HEK293 (cell line): ENCODE data around the gene OAF.
"Not testable (repeated sequence)": the region's sequence is repeated elsewhere in the genome, so short reads cannot be mapped to it uniquely, and the experiment has no call there.

ENCODE experiments used
- CTCF ChIP-seq: fragments of 450-650 bp; formaldehyde crosslinking; IDR thresholded peaks from 2 replicates; pipeline ENCODE4 v1.5.1; 2016; ENCODE audit warnings: missing biosample characterization, missing genetic modification characterization
- PRDM6 ChIP-seq: fragments of 450-650 bp; formaldehyde crosslinking; IDR thresholded peaks from 2 replicates; pipeline ENCODE4 v1.5.1; 2017; ENCODE audit warnings: missing biosample characterization, missing genetic modification characterization
- REST ChIP-seq: fragments of 450-650 bp; formaldehyde crosslinking; IDR thresholded peaks from 2 replicates; pipeline ENCODE4 v1.5.1; 2016; ENCODE audit warnings: missing biosample characterization, missing genetic modification characterization
- ZFHX2 ChIP-seq: fragments of 450-650 bp; formaldehyde crosslinking; conservative IDR thresholded peaks from 2 replicates; pipeline ENCODE4 v1.5.1; 2016; ENCODE audit warnings: missing biosample characterization, missing genetic modification characterization
- ZNF140 ChIP-seq: fragments of 450-650 bp; formaldehyde crosslinking; IDR thresholded peaks from 2 replicates; pipeline ENCODE4 v1.5.1; 2016; ENCODE audit warnings: missing biosample characterization, missing genetic modification characterization
- ZNF274 ChIP-seq, 2 experiments: fragments of 200-500 bp in 1 of 2; fragments of 450-650 bp in 1 of 2; sonication (Bioruptor generic) in 1 of 2; formaldehyde crosslinking in 1 of 2; IDR thresholded peaks; 2 replicates each; pipeline versions ENCODE4 v1.5.1 to v1.6.1; 2014 to 2016; ENCODE audit warnings: borderline replicate concordance in 1 of 2, inconsistent platforms in 1 of 2, low read length in 1 of 2, missing biosample characterization in 1 of 2, missing genetic modification characterization in 1 of 2
- ZNF335 ChIP-seq: fragments of 450-650 bp; formaldehyde crosslinking; conservative IDR thresholded peaks from 2 replicates; pipeline ENCODE4 v1.5.1; 2016; ENCODE audit warnings: missing biosample characterization, missing genetic modification characterization
- ZNF571 ChIP-seq: fragments of 450-650 bp; formaldehyde crosslinking; IDR thresholded peaks from 2 replicates; pipeline ENCODE4 v1.5.0; 2017; ENCODE audit warnings: missing biosample characterization, missing genetic modification characterization
- ZNF596 ChIP-seq: fragments of 450-650 bp; IDR thresholded peaks from 2 replicates; pipeline ENCODE4 v1.5.0; 2018; ENCODE audit warnings: missing biosample characterization, mild to moderate bottlenecking, missing genetic modification characterization, moderate library complexity
- ZNF629 ChIP-seq: fragments of 450-650 bp; formaldehyde crosslinking; IDR thresholded peaks from 2 replicates; pipeline ENCODE4 v1.5.1; 2017; ENCODE audit warnings: missing biosample characterization, missing genetic modification characterization
- ZNF664 ChIP-seq: fragments of 450-650 bp; formaldehyde crosslinking; IDR thresholded peaks from 2 replicates; pipeline ENCODE4 v1.5.1; 2016; ENCODE audit warnings: missing biosample characterization, missing genetic modification characterization
- ZNF707 ChIP-seq: fragments of 450-650 bp; formaldehyde crosslinking; IDR thresholded peaks from 2 replicates; pipeline ENCODE4 v1.5.1; 2016; ENCODE audit warnings: missing biosample characterization, missing genetic modification characterization
- ZNF777 ChIP-seq: fragments of 450-650 bp; formaldehyde crosslinking; IDR thresholded peaks from 2 replicates; pipeline ENCODE4 v1.5.1; 2017; ENCODE audit warnings: missing biosample characterization, missing genetic modification characterization, borderline replicate concordance

GRCh38 chr11:120180063-120180462, 30.8 kb upstream of the OAF start:
- TF ChIP-seq ZFHX2 (tag by site-specific recombination); ZNF707 (tag by site-specific recombination); ZNF571 (tag by site-specific recombination); PRDM6; ZNF274 (IDR thresholded peaks at IDR 0.05; ENCODE audit: low read length); ZNF274 (tag by site-specific recombination; IDR thresholded peaks at IDR 0.05; ENCODE audit: borderline replicate concordance); ZNF777 (tag by site-specific recombination); ZNF629 (tag by site-specific recombination); ZNF596 (tag by site-specific recombination); CTCF (tag by site-specific recombination); ZNF140 (tag by site-specific recombination); ZNF335 (tag by site-specific recombination); ZNF664 (tag by site-specific recombination); REST (tag by site-specific recombination): not testable (repeated sequence)
